Regular cardiac myocyte (primary cell): ENCODE measurements around the gene CACNA1E. TPM values are rescaled to one million over a fixed set of nuclear protein-coding genes. Genes with fewer than 3 reads are reported as not detected.

Experiments used
- total RNA-seq: library from RNA; depleted of rRNA; stranded (reverse); fragments of >200 nt; gene quantifications from 2 replicates; pipeline ENCODE4 v1.2.3, GENCODE V29; 2014

CACNA1E gene
- under 0.01 TPM in 1 of 2 replicates, not detected in the other for total RNA-seq

GRCh38 chr1:181483285-181484195 is at the start of gene CACNA1E:
TSS of gene CACNA1E (plus strand) at chr1:181483517. CDS start at chr1:181483745, 228 bp downstream.

